Mesendoderm (in vitro differentiated cells): Measurements from ENCODE around the gene ZNF70.
A peak's percentile ranks its signal among the peaks of the same experiment; 100 is the strongest.

Experiments
- DNase-seq: peaks from one replicate; pipeline ENCODE4 v3.0.0; 2013
- H2AK5ac ChIP-seq: 2 replicates; pipeline ENCODE4 v1.6.1; 2013; ENCODE audit warnings: low read length, inconsistent platforms
- H2BK120ac ChIP-seq: 2 replicates; pipeline ENCODE4 v1.6.1; 2013; ENCODE audit warnings: low read depth, mild to moderate bottlenecking, low read length, moderate library complexity, mixed read lengths
- H2BK15ac ChIP-seq: replicated peaks from 2 replicates; pipeline ENCODE4 v1.6.1; 2013; ENCODE audit warnings: low read depth, mild to moderate bottlenecking, moderate library complexity
- H2BK5ac ChIP-seq: 2 replicates; pipeline ENCODE4 v1.6.1; 2013; ENCODE audit warnings: low read length, inconsistent platforms
- H3K18ac ChIP-seq: 2 replicates; pipeline ENCODE4 v1.6.1; 2013; ENCODE audit warnings: mild to moderate bottlenecking, low read length, mixed read lengths
- H3K23ac ChIP-seq: one replicate; pipeline ENCODE4 v1.6.1; 2013; ENCODE audit warnings: low read length
- H3K27ac ChIP-seq: 2 replicates; pipeline ENCODE4 v1.5.1; 2013; ENCODE audit warnings: low read depth, mild to moderate bottlenecking, inconsistent platforms, low read length, moderate library complexity
- H3K27me3 ChIP-seq: 2 replicates; pipeline ENCODE4 v1.6.1; 2013; ENCODE audit warnings: low read length, control low read depth, mild to moderate bottlenecking, inconsistent platforms; ENCODE audit not compliant: insufficient read depth, poor library complexity
- H3K36me3 ChIP-seq: 2 replicates; pipeline ENCODE4 v1.6.1; 2013; ENCODE audit warnings: low read length, inconsistent platforms; ENCODE audit not compliant: control insufficient read depth, insufficient read depth
- H3K4ac ChIP-seq: one replicate; pipeline ENCODE4 v1.6.1; 2013; ENCODE audit warnings: low read depth, mild to moderate bottlenecking, low read length, moderate library complexity
- H3K4me1 ChIP-seq: 2 replicates; pipeline ENCODE4 v1.6.1; 2013; ENCODE audit warnings: low read depth, low read length, inconsistent platforms; ENCODE audit not compliant: control insufficient read depth
- H3K4me2 ChIP-seq: 2 replicates; pipeline ENCODE4 v1.6.1; 2013; ENCODE audit warnings: low read length
- H3K4me3 ChIP-seq: 2 replicates; pipeline ENCODE4 v1.5.1; 2013; ENCODE audit warnings: mild to moderate bottlenecking, low read length
- H3K56ac ChIP-seq: one replicate; pipeline ENCODE4 v1.6.1; 2013; ENCODE audit warnings: low read length
- H3K79me1 ChIP-seq: 2 replicates; pipeline ENCODE4 v1.6.1; 2013; ENCODE audit warnings: low read length, inconsistent platforms
- H3K79me2 ChIP-seq: 2 replicates; pipeline ENCODE4 v1.6.1; 2013; ENCODE audit warnings: mild to moderate bottlenecking, low read length; ENCODE audit not compliant: control insufficient read depth, insufficient read depth
- H3K9ac ChIP-seq: 2 replicates; pipeline ENCODE4 v1.6.1; 2013; ENCODE audit warnings: low read length, inconsistent platforms
- H4K5ac ChIP-seq: one replicate; pipeline ENCODE4 v1.6.1; 2013; ENCODE audit warnings: low read length
- H4K8ac ChIP-seq: one replicate; pipeline ENCODE4 v1.6.1; 2013; ENCODE audit warnings: low read depth, mild to moderate bottlenecking, control low read depth, low read length, moderate library complexity
- WGBS: extraction: QIAGEN DNeasy Blood & Tissue Kit; methylation state at CpG from one replicate; pipeline ENCODE4 v1.1.7; 2013; ENCODE audit warnings: low lambda C conversion rate, missing lambda C conversion rate; ENCODE audit not compliant: insufficient coverage; ENCODE audit errors: extremely low coverage; 5-methylcytosine and 5-hydroxymethylcytosine counted together

ZNF70 gene

DNA sequence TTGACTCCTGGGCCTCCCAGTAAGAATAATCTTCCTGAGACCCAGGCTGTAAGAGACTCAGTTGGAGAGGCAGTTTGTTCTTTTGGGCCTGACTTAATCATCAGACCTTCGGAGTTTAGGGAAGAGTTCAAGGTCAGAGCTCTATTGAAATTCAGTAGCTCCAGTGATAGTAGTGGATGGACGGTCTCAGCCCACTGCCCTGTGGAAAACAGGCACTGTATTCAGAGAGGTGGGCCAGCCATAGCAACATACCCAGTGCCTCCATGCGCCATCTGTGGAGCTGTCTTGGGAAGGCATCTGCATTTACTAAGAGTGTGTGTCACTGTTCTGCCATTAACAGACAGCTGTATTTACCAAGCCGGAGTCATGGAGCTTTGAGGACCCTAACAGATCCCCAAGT is 38.7 kb upstream of the ZNF70 start:
- no peak overlapping the region for H4K8ac ChIP-seq
- no peak overlapping the region for H3K18ac ChIP-seq
- H2BK5ac ChIP-seq: no peak overlapping the region
- H2BK15ac ChIP-seq: no peak overlapping the region
- no peak overlapping the region for H3K23ac ChIP-seq
- no peak overlapping the region for H2BK120ac ChIP-seq
- WGBS: no CpG with 5 or more reads among the region's 4 CpGs
- no peak overlapping the region for H3K4me2 ChIP-seq
- H3K56ac ChIP-seq: peak overlapping the region; percentile 46
- H3K27ac ChIP-seq: no peak overlapping the region
- H3K27me3 ChIP-seq: no peaks in the 10 kb centered on the region
- H3K79me1 ChIP-seq: peaks cover 27% of the 10 kb centered on the region
- peak overlapping the region; percentile 22 for H3K9ac ChIP-seq
- no peak overlapping the region for H3K4me3 ChIP-seq
- H4K5ac ChIP-seq: no peak overlapping the region
- peak; percentile 43 for DNase-seq
- peaks cover 7% of the 10 kb centered on the region for H3K36me3 ChIP-seq
- no peak overlapping the region for H3K4ac ChIP-seq
- peaks cover 43% of the 10 kb centered on the region for H3K79me2 ChIP-seq
- no peak overlapping the region for H2AK5ac ChIP-seq
- H3K4me1 ChIP-seq: peaks cover 3% of the 10 kb centered on the region

GRCh38 chr22:23789121-23789520 is 38.2 kb upstream of the ZNF70 start:
- Histone ChIP-seq H3K18ac (no peak overlapping the region), H3K27ac (no peak overlapping the region), H4K8ac (no peak overlapping the region), H3K23ac (no peak overlapping the region), H3K36me3 (peaks cover 6% of the 10 kb centered on the region), H2BK5ac (no peak overlapping the region), H3K4me3 (no peak overlapping the region), H3K4me1 (peaks cover 3% of the 10 kb centered on the region), H3K4me2 (no peak overlapping the region), H3K4ac (no peak overlapping the region), H3K27me3 (no peaks in the 10 kb centered on the region), H2BK15ac (no peak overlapping the region), H4K5ac (no peak overlapping the region), H2AK5ac (no peak overlapping the region), H3K79me2 (peaks cover 43% of the 10 kb centered on the region), H3K56ac (no peak overlapping the region), H3K79me1 (peaks cover 27% of the 10 kb centered on the region), H2BK120ac (no peak overlapping the region), H3K9ac (no peak overlapping the region)
- peak; percentile 51 for DNase-seq
- WGBS: no CpG with 5 or more reads among the region's 4 CpGs

DNA sequence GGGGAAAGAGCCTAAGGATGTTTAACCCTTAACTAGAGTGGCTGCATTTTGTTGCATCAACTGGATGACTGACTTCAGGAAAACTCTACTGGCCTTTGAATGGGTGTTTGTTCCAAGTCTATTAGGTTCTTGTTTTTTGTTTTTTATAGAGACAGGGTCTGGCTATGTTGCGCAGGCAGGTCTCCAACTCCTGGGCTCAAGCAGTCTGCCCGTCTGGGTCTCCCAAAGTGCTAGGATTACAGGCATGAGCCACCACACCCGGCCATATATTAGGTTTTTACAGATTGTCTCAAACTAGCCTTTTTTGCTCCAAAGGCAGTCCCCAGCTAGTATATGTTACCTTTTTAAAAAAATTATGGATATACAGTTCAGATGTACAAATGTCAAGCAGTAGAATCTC is 37.0 kb upstream of the ZNF70 start:
- Histone ChIP-seq H3K79me2 (peaks cover 43% of the 10 kb centered on the region), H3K9ac (peak overlapping the region; percentile 98), H2BK120ac (no peak overlapping the region), H2BK15ac (no peak overlapping the region), H3K79me1 (peaks cover 27% of the 10 kb centered on the region), H3K4me1 (peaks cover 3% of the 10 kb centered on the region), H2BK5ac (no peak overlapping the region), H3K27me3 (no peaks in the 10 kb centered on the region), H3K4me3 (peak overlapping the region; percentile 98), H2AK5ac (no peak overlapping the region), H3K23ac (peak overlapping the region; percentile 80), H4K8ac (no peak overlapping the region), H3K27ac (no peak overlapping the region), H3K4me2 (peak overlapping the region; percentile 99), H4K5ac (no peak overlapping the region), H3K36me3 (peaks cover 2% of the 10 kb centered on the region), H3K18ac (no peak overlapping the region), H3K4ac (no peak overlapping the region), H3K56ac (peak overlapping the region; percentile 96)
- no CpG with 5 or more reads among the region's 3 CpGs for WGBS
- no peak for DNase-seq

DNA sequence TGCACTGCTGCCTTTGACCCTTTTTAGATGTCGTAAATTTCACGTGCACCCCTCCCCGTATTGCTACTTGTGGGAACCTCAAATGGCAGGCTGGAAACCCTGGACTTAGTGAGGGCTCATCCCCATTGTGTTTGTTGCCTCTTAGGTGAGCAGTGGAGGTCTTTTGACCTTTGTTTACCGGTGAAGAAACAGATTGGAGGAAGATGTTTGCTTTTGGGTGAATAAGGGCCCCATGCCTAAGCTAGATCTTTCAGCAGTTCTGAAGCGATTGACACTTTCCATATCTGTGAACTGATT is 36.6 kb upstream of the ZNF70 start:
- peaks cover 27% of the 10 kb centered on the region for H3K79me1 ChIP-seq
- H3K18ac ChIP-seq: no peak overlapping the region
- H2AK5ac ChIP-seq: no peak overlapping the region
- no CpG with 5 or more reads among the region's 5 CpGs for WGBS
- peak overlapping the region; percentile 80 for H3K23ac ChIP-seq
- H3K36me3 ChIP-seq: peaks cover 2% of the 10 kb centered on the region
- H4K5ac ChIP-seq: no peak overlapping the region
- H3K4ac ChIP-seq: no peak overlapping the region
- H3K4me2 ChIP-seq: peak overlapping the region; percentile 99
- H3K4me1 ChIP-seq: peaks cover 3% of the 10 kb centered on the region
- H3K4me3 ChIP-seq: peak overlapping the region; percentile 98
- no peak overlapping the region for H3K27ac ChIP-seq
- H3K27me3 ChIP-seq: no peaks in the 10 kb centered on the region
- H3K9ac ChIP-seq: peak overlapping the region; percentile 98
- no peak for DNase-seq
- H2BK120ac ChIP-seq: no peak overlapping the region
- H3K79me2 ChIP-seq: peaks cover 43% of the 10 kb centered on the region
- H2BK15ac ChIP-seq: no peak overlapping the region
- peak overlapping the region; percentile 96 for H3K56ac ChIP-seq
- no peak overlapping the region for H4K8ac ChIP-seq
- H2BK5ac ChIP-seq: no peak overlapping the region

- Histone ChIP-seq H3K4ac (peak within 1 kb of the TSS; percentile 100), H3K56ac (peak within 1 kb of the TSS; percentile 100), H3K9ac (peak within 1 kb of the TSS; percentile 99), H3K36me3 (peaks cover 2% of the 10 kb centered on the region), H2BK120ac (peak within 1 kb of the TSS; percentile 76), H3K4me3 (peak within 1 kb of the TSS; percentile 98), H3K4me2 (peak within 1 kb of the TSS; percentile 99), H2BK15ac (no peak within 1 kb of the TSS), H2AK5ac (peak within 1 kb of the TSS; percentile 4), H3K79me2 (peaks cover 39% of the 10 kb centered on the region), H4K8ac (peak within 1 kb of the TSS; percentile 100), H3K79me1 (peaks cover 24% of the 10 kb centered on the region), H3K27ac (peak within 1 kb of the TSS; percentile 100), H3K18ac (peak within 1 kb of the TSS; percentile 100), H3K4me1 (peaks cover 3% of the 10 kb centered on the region), H4K5ac (no peak within 1 kb of the TSS), H3K27me3 (no peaks in the 10 kb centered on the region), H3K23ac (peak within 1 kb of the TSS; percentile 80), H2BK5ac (peak within 1 kb of the TSS; percentile 91)
- no CpG with 5 or more reads among the region's 97 CpGs for WGBS
- peak; percentile 93 for DNase-seq
Observed at GRCh38 chr22:23786752-23787599, 36.1 kb upstream of the ZNF70 start, which contains the start of gene SMARCB1. Gene SMARCB1 (plus strand): TSS chr22:23786966. CDS start chr22:23787170, 204 bp downstream.
